GM18867 (cell line): ENCODE data around the gene LAMB3.

Source experiments
- ATAC-seq: cut with Tn5 transposase; IDR thresholded peaks from one replicate; pipeline ENCODE4 v1.9.1; 2021; ENCODE audit warnings: mild to moderate bottlenecking, moderate library complexity; ENCODE audit not compliant: unreplicated experiment

LAMB3 gene

DNA sequence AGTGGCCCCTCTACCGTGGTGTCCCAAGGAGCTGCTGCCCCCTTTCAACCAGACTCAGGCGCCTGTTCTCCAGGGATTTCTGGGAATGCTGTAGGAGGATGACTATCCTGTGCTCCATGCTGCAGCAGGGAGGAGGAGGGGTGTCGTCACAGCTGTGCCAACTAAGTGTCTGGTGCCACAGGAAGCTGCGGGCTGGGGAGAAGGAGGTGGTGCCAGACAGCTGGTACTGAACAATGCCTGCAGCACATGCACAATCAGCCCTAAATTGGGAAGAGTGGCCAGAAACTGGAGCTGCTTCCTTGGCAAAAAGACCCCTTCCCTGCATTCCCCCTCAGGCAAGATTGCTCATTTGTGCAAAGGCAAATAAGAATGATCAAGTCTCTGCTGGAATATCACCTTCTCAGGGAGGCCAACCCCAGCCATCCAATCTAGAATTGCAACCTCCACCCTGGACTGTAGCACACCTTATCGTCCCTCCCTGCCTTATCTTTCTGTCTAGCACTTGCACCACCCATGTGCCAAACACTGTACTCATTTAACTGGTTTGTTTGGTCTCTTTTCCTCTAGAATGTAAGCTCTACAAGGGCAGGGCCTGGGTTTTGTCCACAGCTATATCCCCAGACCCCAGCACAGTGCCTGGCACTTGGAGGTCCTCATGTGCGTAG, 33.3 kb downstream of the LAMB3 start:
- no peak for ATAC-seq

- no peak for ATAC-seq
Measured at GRCh38 chr1:209618291-209618690, 33.9 kb downstream of the LAMB3 start.

- no peak for ATAC-seq
Measured at GRCh38 chr1:209617755-209618154, 34.5 kb downstream of the LAMB3 start.

DNA sequence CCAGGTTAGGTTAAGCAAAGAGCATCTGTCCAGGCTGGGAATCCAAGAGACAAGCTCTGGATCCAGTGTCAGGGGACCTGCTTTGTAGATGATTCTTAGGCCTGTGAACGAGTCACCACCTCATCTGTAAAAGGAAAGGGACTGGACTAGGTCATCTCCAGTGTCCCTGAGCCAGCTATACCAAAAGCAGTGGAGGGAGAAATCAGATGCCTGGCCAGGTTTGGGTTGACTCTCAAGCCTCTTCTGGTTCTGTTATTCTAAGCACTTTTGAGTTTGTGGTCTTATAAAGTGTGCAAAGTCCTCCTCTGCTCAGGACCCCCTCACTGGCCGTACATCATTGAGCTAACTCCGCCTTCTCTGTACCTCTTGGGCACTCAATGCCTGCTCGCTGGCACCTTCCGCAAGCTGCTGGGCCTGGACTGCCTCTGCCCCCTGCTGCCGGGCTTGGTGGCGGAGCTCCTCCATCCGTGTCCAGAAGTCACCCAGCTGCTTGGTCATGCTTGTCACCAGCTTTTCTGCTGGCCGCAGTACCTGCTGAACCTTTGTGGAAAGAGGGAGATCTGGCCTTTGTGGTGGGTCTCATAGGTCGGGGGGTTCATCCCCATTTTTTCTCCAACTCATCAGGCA, 35.1 kb downstream of the LAMB3 start:
- no peak for ATAC-seq

DNA sequence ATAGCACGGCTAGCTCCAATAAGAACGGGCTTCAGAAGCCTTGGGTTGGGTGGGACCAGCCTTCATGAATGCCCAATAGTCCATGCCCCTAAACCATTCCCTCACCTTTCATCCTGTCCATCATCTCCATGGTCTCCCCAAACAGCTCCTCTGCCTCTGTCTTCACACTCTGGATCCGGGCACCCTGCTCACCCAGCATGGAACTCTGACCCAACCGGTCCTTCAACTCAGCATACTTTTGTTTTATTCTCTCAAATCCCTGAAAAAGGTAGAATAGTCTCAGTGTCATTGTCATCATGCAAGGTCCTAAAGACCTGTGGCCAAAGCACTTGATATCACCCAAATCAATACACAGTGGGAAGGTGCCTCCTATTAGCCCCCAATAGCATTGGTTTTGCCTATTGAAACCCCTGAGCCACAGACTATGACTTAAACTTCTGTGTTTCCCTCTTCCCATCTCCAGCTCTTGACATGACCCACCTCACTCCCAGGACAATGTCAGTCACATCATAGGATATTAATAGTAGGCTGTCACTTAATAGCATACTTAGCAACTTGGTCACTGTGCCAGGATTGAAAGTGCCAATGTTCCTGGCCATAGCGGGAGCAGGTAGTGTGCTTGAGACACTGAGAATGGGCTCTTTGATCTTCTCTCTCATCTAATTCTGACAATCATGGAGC, 35.7 kb downstream of the LAMB3 start:
- ATAC-seq = no peak

- no peak for ATAC-seq
Measured at GRCh38 chr1:209614906-209615305, 37.3 kb downstream of the LAMB3 start.

- ATAC-seq = no peak
Measured at GRCh38 chr1:209614151-209614420, 38.1 kb downstream of the LAMB3 start.

GRCh38 chr1:209613400-209614150, 38.6 kb downstream of the LAMB3 start:
- ATAC-seq = no peak

GRCh38 chr1:209612646-209613399, 39.4 kb downstream of the LAMB3 start:
- no peak for ATAC-seq

DNA sequence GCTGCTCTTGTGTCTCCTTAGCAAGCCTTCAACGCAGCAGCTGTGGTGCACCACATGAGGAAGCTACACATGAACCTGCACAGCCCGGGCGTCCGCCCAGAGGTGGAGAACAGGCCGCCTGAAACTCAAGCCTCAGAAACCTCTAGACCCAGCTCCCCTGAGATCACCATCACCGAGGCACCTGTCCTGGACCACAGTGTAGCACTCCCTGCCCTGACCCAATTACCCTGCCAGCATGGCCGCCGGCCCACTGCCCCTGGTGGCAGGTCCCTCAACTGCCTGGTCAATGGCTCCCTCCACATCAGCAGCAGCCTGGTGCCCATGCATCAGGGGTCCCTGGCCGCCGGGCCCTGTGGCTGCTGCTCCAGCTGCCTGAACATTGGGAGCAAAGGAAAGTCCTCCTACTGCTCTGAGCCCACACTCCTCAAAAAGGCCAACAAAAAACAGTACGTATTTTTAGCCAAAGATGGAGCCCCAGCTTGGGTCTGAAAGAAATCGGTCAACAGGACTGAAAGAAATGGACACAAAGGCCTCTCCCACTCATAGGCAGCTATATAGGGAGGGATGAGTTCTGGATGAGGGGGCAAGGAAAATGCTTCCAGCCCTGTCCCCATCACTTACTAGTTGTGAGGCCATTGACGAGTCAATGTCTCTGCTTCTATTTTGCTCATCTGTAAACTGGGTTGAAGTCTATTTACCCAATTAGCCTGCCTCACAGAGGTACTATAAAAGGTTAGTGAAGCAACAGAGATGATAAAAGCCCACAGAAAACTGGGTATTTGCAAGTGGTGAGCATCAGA, 40.3 kb downstream of the LAMB3 start:
- no peak for ATAC-seq

GRCh38 chr1:209610631-209610905, 41.7 kb downstream of the LAMB3 start:
- no peak for ATAC-seq

- no peak for ATAC-seq
Measured at GRCh38 chr1:209609791-209610630, 42.2 kb downstream of the LAMB3 start.

- ATAC-seq = no peak
Measured at GRCh38 chr1:209609041-209609790, 43.0 kb downstream of the LAMB3 start.

GRCh38 chr1:209607795-209608178, 44.4 kb downstream of the LAMB3 start:
- peak; percentile 33 for ATAC-seq

DNA sequence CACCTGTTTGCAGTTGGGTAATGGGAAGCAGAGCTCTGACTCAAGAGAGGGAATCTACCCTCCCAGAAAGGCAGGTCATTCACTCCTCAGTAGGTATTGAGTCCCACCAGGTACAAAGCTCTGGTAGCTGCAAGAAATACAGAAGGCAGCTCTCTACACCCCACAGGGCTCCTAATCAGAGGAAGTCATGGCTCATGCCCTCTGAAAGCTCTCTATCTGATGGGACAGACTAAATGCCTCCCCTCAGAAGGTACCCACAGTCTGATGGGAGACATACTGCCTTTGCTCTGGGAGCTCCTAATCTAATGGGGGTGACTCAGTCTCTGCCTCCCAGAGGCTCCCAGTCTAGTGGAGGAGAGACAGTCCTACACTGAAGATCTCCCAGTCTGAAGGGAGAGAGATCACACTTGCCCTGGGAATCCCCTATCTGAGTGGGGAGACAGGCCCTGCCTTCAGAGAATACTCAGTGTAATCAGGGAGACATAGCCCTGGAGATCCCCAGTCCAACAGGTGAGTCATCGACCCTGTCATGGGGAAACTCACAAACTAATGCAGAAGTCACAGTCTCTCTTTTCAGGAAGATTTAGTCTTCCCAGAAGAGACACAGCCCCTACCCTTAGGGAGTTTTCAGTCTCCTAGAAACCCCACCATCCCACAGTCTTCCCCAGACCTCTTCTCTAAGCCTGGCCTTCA, 45.0 kb downstream of the LAMB3 start:
- ATAC-seq = peak; percentile 76

- no peak for ATAC-seq
Measured at GRCh38 chr1:209603877-209604276, 48.3 kb downstream of the LAMB3 start.

GRCh38 chr1:209601809-209602657, 50.2 kb downstream of the LAMB3 start:
- peak; percentile 84 for ATAC-seq
